Activated T-cell treated with anti-CD3 and anti-CD28 coated beads, Interleukin-2, amount 50 U/mL, for 72 hours (primary cell): ENCODE measurements around the gene TMEM200B. TPM values are rescaled to one million over a fixed set of nuclear protein-coding genes. Genes with fewer than 3 reads are reported as not detected.

Experiments
- ATAC-seq, 2 donors: fragments of 150-1000 bp; cut with Tn5 transposase; replicated peaks in 1 of 2; 2 replicates each; pipeline ENCODE4 v1.10.0; 2021; ENCODE audit warnings: moderate library complexity in 2 of 2, mild to moderate bottlenecking in 1 of 2
- DNase-seq, 2 donors: peaks; one replicate each; pipeline ENCODE4 v3.0.0; 2021 to 2022; ENCODE audit warnings: mixed read lengths in 1 of 2
- H3K27ac Mint-ChIP-seq: one replicate; pipeline ENCODE4 v1.8.0; 2022; ENCODE audit warnings: mild to moderate bottlenecking, moderate library complexity, mixed read lengths
- H3K27me3 Mint-ChIP-seq: one replicate; pipeline ENCODE4 v1.8.0; 2022; ENCODE audit warnings: low read depth, mixed read lengths
- H3K36me3 Mint-ChIP-seq, 2 donors: one replicate each; pipeline ENCODE4 v1.8.0; 2022; ENCODE audit warnings: mixed read lengths in 2 of 2, mild to moderate bottlenecking in 1 of 2; ENCODE audit not compliant: insufficient read depth in 2 of 2
- H3K4me1 Mint-ChIP-seq: one replicate; pipeline ENCODE4 v1.8.0; 2022; ENCODE audit warnings: low read depth, mixed read lengths
- H3K4me3 Mint-ChIP-seq, 2 donors: one replicate each; pipeline ENCODE4 v1.8.0; 2022; ENCODE audit warnings: mild to moderate bottlenecking in 2 of 2, mixed read lengths in 2 of 2, moderate library complexity in 2 of 2
- H3K9me3 Mint-ChIP-seq, 2 donors: one replicate each; pipeline ENCODE4 v1.8.0; 2022; ENCODE audit warnings: mixed read lengths in 2 of 2
- total RNA-seq, 2 donors: library from RNA; stranded (reverse); gene quantifications; one replicate each; pipeline ENCODE4 v1.2.3, GENCODE V29; 2022

Gene TMEM200B
- total RNA-seq: under 1 TPM; 0.36 to 0.46 TPM

DNA sequence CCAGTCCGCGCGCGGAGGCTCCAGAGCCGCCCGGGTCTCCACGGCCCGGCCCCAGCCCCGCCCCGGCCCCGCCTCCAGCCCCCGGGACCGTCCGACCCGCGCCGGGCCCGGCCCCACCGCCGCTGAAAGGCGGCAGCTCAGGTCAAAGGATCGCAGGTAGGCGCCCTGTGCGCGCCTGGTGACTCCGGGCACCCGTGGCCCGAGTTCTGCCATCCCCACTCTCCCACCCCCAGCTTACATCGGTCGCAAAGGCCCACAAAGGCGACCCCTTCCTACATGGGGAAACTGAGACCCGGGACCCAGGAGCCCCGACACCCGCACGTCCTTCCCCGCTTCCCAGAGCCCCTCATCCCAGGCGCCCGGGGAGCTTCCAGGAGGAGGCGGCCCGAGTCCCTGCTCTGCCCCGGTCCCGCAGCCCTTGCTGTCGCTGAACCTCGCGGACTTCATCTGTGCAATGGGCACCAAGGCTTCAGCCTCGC, at the start of gene TMEM200B:
Gene TMEM200B (minus strand): TSS at position 17 of the 479 bp plus-strand sequence. CDS start 2,075 bp downstream, outside the sequence.
- H3K36me3 Mint-ChIP-seq: no peaks in the 10 kb centered on the region
- H3K4me3 Mint-ChIP-seq: peak within 1 kb of the TSS; percentile 85 to 93
- H3K9me3 Mint-ChIP-seq: no peaks in the 10 kb centered on the region
- no peaks in the 10 kb centered on the region for H3K4me1 Mint-ChIP-seq
- ATAC-seq (peak; percentile 28 to 42), DNase-seq (peak; percentile 21 to 37)
- peaks cover 12% of the 10 kb centered on the region for H3K27me3 Mint-ChIP-seq
- H3K27ac Mint-ChIP-seq: peak within 1 kb of the TSS; percentile 68

DNA sequence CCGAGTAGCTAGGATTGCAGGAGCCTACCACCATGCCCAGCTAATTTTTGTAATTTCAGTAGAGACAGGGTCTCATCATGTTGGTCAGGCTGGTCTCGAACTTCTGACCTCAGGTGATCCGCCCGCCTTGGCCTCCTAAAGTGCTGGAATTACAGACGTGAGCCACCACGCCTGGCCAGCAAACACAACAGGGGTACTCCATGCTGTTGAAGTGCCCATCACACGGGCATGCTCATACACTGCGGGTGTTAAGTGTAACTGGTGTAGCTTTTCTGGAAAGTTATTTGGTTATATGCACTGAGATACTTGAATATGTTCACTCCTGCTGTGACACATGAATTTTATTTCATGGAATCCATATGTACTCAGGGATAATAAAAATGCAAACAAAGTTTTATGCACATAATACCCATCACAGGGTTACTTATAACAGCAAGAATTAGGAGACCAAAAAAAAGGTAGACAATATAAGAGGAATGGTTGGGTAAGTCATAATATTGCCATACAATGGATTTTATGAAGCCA, 48.8 kb upstream of the TMEM200B start:
- Mint-ChIP-seq H3K9me3 (no peaks in the 10 kb centered on the region), H3K4me1 (peaks cover 63% of the 10 kb centered on the region), H3K27me3 (no peaks in the 10 kb centered on the region), H3K4me3 (peak overlapping the region in 1 of 2 donors; percentile 2), H3K27ac (no peak overlapping the region), H3K36me3 (peaks cover 8 to 41% of the 10 kb centered on the region in 2 donors)
- DNase-seq: no peak
- no peak for ATAC-seq

DNA sequence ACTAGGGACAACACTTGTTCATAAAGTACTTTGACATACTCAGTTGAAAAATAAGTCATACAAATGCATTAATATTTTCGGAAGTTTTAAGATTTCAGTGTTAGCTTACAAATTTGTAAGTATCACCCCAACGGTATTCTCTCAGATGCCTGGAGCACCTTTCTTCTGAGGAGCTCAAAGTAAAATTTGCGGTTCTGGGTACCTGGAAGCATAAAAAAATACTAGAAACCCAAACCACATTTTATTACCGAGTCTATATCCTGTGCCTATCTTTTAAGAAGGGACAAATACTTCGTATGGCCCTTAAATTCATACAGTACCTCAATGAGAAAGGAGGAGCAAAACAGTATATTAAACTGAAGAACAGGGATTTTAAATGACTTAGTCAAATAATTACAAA, 47.8 kb upstream of the TMEM200B start:
- Mint-ChIP-seq H3K9me3 (no peaks in the 10 kb centered on the region), H3K27ac (peak overlapping the region; percentile 68), H3K27me3 (no peaks in the 10 kb centered on the region)

DNA sequence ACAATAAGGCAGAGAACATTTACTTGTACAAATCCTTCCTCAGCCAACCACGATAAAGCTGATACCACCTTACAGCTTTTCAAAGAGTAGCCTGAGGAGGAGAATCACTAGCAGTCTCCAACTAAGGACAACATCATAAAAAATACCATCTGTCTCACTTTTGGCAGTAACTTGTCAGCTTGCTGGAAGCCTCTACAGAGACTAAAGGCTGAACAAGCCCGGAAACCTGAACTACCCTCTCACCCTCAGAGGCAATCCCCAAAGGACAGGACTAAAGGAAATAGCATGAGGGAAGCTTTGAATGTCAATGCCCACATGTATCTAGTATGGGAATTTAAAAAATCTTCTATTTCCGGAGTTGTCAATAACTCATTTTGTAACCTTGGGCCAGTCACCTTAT, 47.4 kb upstream of the TMEM200B start:
- Mint-ChIP-seq H3K9me3 (no peaks in the 10 kb centered on the region), H3K27ac (peak overlapping the region; percentile 35), H3K27me3 (no peaks in the 10 kb centered on the region), H3K4me1 (peaks cover 56% of the 10 kb centered on the region), H3K36me3 (peaks cover 8 to 38% of the 10 kb centered on the region in 2 donors), H3K4me3 (peak overlapping the region; percentile 5 to 59)
- DNase-seq (no peak), ATAC-seq (no peak)

More for the DNA sequence above, 47.8 kb upstream of the TMEM200B start:
- peaks cover 7 to 40% of the 10 kb centered on the region in 2 donors for H3K36me3 Mint-ChIP-seq
- H3K4me1 Mint-ChIP-seq: peaks cover 59% of the 10 kb centered on the region
- peak overlapping the region in 1 of 2 donors; percentile 59 for H3K4me3 Mint-ChIP-seq
- no peak for DNase-seq
- no peak for ATAC-seq

DNA sequence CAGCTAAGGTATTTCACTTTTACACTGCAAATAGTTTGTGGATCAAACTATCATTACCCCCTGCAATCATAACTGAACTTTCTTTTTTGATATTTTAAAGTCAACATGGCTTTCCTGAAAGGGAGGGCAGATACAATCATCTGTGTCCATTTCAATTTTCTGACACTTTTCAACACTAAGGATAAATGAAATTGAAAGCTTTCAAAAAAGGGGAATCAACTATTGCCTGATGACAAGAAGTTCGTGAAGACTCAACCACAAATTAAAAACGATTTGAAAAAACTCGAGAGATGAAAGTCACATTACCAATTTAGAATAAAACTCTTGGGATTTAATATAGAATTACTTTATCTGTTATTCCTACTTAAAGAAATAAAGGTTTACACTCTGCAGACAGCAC, 46.3 kb upstream of the TMEM200B start:
- Mint-ChIP-seq H3K9me3 (no peaks in the 10 kb centered on the region), H3K27ac (peak overlapping the region; percentile 46), H3K36me3 (peaks cover 9 to 38% of the 10 kb centered on the region in 2 donors), H3K27me3 (no peaks in the 10 kb centered on the region), H3K4me3 (peak overlapping the region in 1 of 2 donors; percentile 40), H3K4me1 (peaks cover 62% of the 10 kb centered on the region)
- no peak for ATAC-seq
- DNase-seq: no peak

DNA sequence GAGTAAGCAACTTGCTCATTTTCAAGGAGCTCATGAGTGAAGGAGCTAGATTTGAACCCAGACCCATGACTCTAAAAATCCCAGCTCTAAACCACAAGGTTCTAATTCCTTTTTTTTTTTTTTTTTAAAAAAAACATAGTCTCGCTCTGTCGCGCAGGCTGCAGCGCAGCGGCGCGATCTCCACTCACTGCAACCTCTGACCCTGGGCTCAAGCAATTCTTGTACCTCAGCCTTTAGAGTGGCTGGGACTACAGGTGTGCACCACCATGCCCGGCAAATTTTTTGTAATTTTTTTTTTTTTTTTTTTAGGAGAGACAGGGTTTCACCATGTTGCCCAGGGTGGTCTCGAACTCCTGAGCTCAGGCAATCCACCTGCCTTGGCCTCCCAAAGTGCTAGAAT, 44.2 kb upstream of the TMEM200B start:
- H3K9me3 Mint-ChIP-seq: no peaks in the 10 kb centered on the region
- ATAC-seq (no peak), DNase-seq (no peak)
- peaks cover 65% of the 10 kb centered on the region for H3K4me1 Mint-ChIP-seq
- no peak overlapping the region for H3K27ac Mint-ChIP-seq
- peaks cover 10 to 38% of the 10 kb centered on the region in 2 donors for H3K36me3 Mint-ChIP-seq
- no peak overlapping the region for H3K4me3 Mint-ChIP-seq
- no peaks in the 10 kb centered on the region for H3K27me3 Mint-ChIP-seq

DNA sequence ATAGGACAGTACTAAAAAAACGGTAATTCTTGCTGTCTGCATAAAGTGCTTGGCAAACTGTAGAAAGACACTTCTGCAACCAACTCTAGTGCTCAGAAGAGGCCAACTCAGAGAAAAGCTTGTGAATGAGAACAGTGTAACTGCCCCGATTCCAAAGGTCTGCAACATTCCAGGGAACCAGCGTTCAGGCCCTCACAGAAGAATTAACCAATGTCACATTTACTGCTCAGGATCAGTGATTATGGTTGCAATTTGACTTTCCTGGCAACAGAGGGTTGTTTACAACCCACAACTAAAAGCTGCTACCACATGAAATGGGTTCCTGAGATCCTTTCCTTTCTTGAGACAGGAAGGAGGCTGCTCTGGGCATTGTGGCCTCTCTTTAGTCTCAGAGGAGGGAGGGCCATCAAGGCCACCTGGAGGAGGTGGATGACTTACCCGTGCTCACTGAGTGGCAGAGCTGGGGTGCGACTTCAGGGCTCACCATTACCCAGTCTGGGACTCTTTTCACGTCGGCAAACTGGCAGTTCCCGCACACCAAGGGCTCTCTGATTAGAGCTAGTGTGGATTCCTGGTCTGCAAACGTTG, 42.7 kb upstream of the TMEM200B start:
- ATAC-seq (peak; percentile 19 to 41), DNase-seq (no peak)
- Mint-ChIP-seq H3K9me3 (no peaks in the 10 kb centered on the region), H3K27ac (peak overlapping the region; percentile 50), H3K27me3 (no peaks in the 10 kb centered on the region), H3K36me3 (peaks cover 10 to 37% of the 10 kb centered on the region in 2 donors), H3K4me1 (peaks cover 50% of the 10 kb centered on the region), H3K4me3 (no peak overlapping the region)

DNA sequence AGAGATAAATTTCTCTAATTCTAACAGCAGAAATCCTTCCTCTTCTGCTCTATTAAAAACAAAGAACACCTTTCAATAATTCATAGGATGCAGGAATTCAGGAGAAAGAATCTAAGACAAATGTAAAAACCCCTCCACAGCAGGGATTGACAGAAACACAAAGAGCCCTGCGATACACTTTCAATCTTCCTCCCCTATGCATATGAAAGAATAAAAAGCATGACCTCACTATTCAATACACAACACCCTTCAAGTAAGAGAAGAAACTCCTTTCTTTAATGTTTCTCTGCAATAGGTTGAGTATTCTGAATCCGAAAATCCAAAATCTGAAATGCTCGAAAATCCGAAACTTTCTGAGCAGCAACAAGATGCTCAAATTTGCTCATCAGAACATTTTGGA, 40.9 kb upstream of the TMEM200B start:
- H3K27me3 Mint-ChIP-seq: no peaks in the 10 kb centered on the region
- ATAC-seq (no peak), DNase-seq (no peak)
- H3K9me3 Mint-ChIP-seq: no peaks in the 10 kb centered on the region
- peaks cover 33% of the 10 kb centered on the region for H3K4me1 Mint-ChIP-seq
- H3K36me3 Mint-ChIP-seq: peaks cover 10 to 30% of the 10 kb centered on the region in 2 donors
- no peak overlapping the region for H3K4me3 Mint-ChIP-seq
- peak overlapping the region; percentile 48 for H3K27ac Mint-ChIP-seq

DNA sequence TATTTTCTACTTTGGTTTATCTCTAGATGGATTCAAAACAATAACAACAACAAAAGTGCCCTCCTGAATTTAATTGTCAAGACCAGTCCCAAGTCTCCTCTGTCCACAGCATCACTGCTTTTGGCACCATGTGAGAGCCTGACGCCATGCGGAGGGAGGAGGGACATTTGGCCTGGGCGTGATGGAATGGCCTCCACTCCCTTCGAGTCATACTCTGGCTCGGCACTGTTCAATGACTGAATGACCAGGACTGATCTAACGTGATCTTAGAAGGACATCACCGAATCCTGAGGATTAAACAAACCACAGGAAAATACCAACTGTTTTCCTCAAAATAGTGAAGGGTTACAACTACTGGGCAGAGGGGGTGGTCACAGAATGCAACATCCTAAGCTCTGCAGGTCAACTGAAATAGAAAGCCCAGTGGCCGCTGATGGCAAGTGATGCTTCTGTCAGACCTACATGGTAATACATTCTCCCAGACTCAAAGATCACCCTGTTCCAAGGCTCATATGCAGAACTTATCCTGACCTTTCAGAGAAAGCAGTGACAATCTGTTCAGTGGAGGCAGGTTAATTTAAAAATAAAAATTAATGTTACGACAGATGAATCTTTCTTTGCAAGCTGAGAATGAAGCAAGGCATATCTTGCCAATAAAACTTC, 38.9 kb upstream of the TMEM200B start:
- no peak overlapping the region for H3K4me3 Mint-ChIP-seq
- H3K27ac Mint-ChIP-seq: no peak overlapping the region
- H3K36me3 Mint-ChIP-seq: peaks cover 9 to 32% of the 10 kb centered on the region in 2 donors
- H3K4me1 Mint-ChIP-seq: peaks cover 25% of the 10 kb centered on the region
- no peaks in the 10 kb centered on the region for H3K9me3 Mint-ChIP-seq
- H3K27me3 Mint-ChIP-seq: no peaks in the 10 kb centered on the region
- no peak for DNase-seq
- no peak for ATAC-seq

DNA sequence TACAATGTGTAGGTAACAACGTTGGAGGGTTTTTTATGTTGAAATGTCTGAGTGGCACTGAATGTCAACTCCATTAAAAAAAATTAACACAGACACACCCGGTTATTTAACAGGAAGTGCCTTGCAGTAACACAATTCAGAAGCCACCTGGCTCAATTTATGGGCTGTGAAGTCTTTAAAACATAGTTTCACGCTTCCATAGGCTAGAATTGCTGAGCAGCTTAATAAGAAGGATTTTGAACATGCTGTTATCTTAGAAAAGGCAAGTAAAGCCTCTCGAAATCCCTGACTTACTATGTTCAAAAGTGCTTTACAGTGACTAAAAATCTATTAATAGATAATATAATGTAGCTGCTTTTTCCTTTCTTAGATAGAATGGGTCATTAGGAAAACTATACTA, 38.3 kb upstream of the TMEM200B start:
- no peak for DNase-seq
- H3K4me3 Mint-ChIP-seq: no peak overlapping the region
- no peak for ATAC-seq
- H3K27me3 Mint-ChIP-seq: no peaks in the 10 kb centered on the region
- peaks cover 25% of the 10 kb centered on the region for H3K4me1 Mint-ChIP-seq
- no peak overlapping the region for H3K27ac Mint-ChIP-seq
- H3K9me3 Mint-ChIP-seq: no peaks in the 10 kb centered on the region
- H3K36me3 Mint-ChIP-seq: peaks cover 9 to 29% of the 10 kb centered on the region in 2 donors

DNA sequence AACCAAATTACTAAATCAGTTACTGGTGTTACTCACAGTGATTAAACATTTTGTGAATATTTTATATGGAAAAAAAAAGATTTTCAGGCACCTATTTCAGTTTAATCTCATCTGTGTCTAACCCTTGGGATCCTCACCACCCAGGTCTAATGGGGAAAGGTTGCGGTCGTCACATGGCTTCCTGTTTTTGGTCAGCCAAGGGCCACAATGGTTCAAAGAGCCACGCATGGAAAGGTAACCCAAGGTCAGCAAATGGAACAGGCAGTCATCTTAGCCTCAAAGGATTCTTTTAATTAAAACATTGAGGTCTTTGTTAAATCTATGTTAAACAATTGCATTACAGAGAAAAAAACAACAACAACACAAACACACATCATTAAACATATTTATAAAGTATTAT, 36.1 kb upstream of the TMEM200B start:
- H3K27ac Mint-ChIP-seq: no peak overlapping the region
- no peaks in the 10 kb centered on the region for H3K27me3 Mint-ChIP-seq
- DNase-seq: no peak
- peaks cover 8 to 29% of the 10 kb centered on the region in 2 donors for H3K36me3 Mint-ChIP-seq
- peaks cover 11% of the 10 kb centered on the region for H3K4me1 Mint-ChIP-seq
- H3K4me3 Mint-ChIP-seq: no peak overlapping the region
- no peak for ATAC-seq
- H3K9me3 Mint-ChIP-seq: no peaks in the 10 kb centered on the region

DNA sequence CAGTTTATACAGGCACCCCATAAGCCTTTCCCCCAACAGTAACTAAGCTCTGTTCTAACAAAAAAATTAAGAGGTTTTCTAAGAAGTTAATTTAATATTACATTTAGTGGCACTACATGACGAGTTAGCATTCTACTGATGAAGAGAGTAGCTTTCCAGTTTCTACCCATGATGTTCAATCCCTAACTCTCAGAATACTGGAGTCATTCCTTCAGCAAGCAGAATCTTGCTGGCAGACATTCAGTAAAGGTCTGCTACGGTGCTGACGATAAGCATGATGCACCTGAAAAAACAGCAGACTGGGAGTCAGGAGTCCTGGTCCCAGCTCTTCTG, 33.5 kb upstream of the TMEM200B start:
- H3K4me1 Mint-ChIP-seq: no peaks in the 10 kb centered on the region
- no peaks in the 10 kb centered on the region for H3K9me3 Mint-ChIP-seq
- peaks cover 6 to 32% of the 10 kb centered on the region in 2 donors for H3K36me3 Mint-ChIP-seq
- H3K27ac Mint-ChIP-seq: no peak overlapping the region
- no peak for ATAC-seq
- no peak for DNase-seq
- no peak overlapping the region for H3K4me3 Mint-ChIP-seq
- H3K27me3 Mint-ChIP-seq: no peaks in the 10 kb centered on the region

DNA sequence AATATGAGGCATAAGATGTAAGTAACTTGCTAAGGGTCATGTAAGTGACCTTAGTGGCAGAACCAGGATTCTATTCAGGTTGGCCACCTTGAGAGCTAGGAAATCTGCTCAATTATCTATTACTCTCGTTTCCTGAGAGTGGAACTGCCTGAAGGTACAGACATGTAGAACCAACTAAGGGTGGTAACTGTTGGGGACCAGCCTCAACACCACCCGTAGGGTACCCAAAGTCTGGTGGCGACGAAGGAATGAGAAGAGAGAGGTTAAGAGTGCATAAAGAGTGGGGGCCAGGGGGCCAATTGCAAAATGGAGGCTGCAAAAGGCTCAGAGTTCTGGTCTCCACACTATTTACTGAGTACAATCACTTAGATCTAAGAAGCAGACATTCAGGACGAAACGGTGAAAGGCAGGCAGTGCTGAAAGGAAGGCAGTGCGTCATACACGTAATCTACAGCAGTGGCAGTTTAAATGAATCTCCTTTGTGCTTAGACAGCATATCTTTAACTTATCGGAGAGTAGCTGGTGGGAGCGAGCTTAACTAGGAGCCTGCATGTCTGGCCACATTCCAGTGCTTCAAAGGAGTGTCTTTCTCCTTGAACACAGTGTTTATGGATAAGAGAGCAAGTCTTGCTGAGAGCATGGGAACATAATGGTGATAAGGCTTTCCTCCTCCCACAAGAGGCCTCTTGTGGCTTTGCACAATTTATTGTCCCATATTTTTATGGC, 33.0 kb upstream of the TMEM200B start:
- no peak overlapping the region for H3K4me3 Mint-ChIP-seq
- no peaks in the 10 kb centered on the region for H3K27me3 Mint-ChIP-seq
- peaks cover 6 to 36% of the 10 kb centered on the region in 2 donors for H3K36me3 Mint-ChIP-seq
- H3K9me3 Mint-ChIP-seq: no peaks in the 10 kb centered on the region
- ATAC-seq (no peak), DNase-seq (no peak)
- no peaks in the 10 kb centered on the region for H3K4me1 Mint-ChIP-seq
- H3K27ac Mint-ChIP-seq: no peak overlapping the region
